ENCODE data around the gene GOLGA8O. TPM values are rescaled to one million over a fixed set of nuclear protein-coding genes. Genes with fewer than 3 reads are reported as not detected.
A peak's percentile ranks its signal among the peaks of the same experiment; 100 is the strongest.
"Not testable (repeated sequence)": the region's sequence is repeated elsewhere in the genome, so short reads cannot be mapped to it uniquely, and the experiment has no call there.

Gene GOLGA8O
- total and polyA plus RNA-seq, 2 experiments from 2014 or later: 0.07 to 0.73 TPM

DNA sequence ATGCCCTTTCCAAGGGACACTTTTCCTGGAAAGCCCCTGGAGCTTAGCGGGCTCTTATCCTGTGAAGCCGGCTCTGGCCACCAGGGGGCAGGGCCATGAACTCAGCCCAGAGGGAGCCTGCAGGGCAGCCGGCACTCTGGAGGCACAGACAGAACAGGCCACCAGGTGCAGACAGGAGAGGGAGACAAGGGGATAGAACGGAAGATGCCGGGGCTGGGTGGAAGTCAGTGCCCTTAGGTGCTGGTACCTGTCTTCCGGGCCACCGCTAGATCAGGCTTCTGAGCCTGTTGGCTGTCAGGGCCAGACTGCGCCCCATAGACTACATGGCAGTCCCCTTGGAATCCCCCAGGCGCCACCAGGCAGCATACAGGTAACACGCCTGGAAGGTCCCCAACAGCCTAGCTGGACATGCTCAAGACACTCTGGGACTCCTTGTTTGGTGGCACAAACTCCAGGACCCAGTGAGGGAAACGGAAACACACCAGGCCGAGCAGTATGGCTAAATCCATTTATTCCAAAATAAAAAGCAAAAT is 14.9 kb downstream of the GOLGA8O start:
- 44% methylated on average over 6 of the region's 12 CpGs for WGBS (ENCODE audit: low lambda C conversion rate, missing lambda C conversion rate)
- not testable (repeated sequence) for DNase-seq (ENCODE audit: low spot score); H3K4me1 ChIP-seq (ENCODE audit: insufficient read depth); H3K27me3 ChIP-seq; H3K36me3 ChIP-seq (replicated peaks; ENCODE audit: insufficient read depth, low read depth); H3K4me2 ChIP-seq; H3K79me2 ChIP-seq; H3K9me2 ChIP-seq (replicated peaks; ENCODE audit: insufficient read depth); H3K27ac ChIP-seq; H2AFZ ChIP-seq; H3K4me3 ChIP-seq; H3K9me3 ChIP-seq (ENCODE audit: low read depth); H4K20me1 ChIP-seq (ENCODE audit: insufficient read depth, poor library complexity, severe bottlenecking)
- TF ChIP-seq, protein P1, sequence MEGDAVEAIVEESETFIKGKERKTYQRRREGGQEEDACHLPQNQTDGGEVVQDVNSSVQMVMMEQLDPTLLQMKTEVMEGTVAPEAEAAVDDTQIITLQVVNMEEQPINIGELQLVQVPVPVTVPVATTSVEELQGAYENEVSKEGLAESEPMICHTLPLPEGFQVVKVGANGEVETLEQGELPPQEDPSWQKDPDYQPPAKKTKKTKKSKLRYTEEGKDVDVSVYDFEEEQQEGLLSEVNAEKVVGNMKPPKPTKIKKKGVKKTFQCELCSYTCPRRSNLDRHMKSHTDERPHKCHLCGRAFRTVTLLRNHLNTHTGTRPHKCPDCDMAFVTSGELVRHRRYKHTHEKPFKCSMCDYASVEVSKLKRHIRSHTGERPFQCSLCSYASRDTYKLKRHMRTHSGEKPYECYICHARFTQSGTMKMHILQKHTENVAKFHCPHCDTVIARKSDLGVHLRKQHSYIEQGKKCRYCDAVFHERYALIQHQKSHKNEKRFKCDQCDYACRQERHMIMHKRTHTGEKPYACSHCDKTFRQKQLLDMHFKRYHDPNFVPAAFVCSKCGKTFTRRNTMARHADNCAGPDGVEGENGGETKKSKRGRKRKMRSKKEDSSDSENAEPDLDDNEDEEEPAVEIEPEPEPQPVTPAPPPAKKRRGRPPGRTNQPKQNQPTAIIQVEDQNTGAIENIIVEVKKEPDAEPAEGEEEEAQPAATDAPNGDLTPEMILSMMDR (IDR thresholded peaks at IDR 0.05; ENCODE audit: poor library complexity): peak; percentile 8

DNA sequence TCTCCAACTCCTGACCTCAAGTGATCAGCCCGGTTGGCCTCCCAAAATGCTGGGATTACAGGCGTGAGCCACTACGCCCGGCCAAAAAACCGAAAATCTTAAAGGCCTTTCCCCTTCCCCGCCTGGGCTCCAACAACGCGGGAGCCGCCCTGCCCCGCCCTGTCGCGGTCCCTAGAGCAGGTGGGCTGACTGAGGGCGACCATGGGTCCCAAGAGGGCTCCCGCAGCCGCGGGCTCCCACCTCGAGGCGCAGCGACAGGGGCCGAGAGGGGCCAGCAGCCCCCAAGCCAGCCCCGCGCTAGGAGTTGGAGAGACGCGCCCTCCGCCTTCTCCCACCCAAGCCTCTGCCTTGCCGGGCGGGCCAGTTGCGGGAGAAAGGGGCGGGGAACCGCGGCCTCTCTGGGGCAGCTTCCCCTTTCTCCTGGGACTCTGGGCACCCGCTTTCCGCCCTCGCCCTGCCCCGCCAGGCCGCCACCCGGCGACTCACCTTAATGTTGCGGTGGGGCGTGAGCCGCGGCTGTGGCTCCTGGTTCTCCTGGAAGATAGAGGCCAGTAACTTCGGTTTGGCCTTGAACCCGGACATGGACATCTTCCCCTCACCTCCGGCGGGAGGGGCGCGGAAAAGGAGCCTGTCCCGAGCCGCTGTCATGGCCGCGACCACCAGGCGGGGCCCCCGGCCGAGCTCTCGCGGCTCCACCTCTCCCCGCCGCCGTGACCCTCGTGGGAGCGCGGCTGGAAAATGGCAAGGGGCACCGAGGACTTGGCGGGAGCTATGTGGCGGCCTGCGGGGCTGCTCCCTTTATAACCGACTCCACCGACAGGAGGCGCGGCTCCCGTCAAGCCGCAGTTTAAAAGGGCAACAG is 21.1 kb downstream of the GOLGA8O start:
- not testable (repeated sequence) for H3K4me2 ChIP-seq; H3K79me2 ChIP-seq; H3K4me3 ChIP-seq; H3K9me2 ChIP-seq (replicated peaks; ENCODE audit: insufficient read depth); H3K36me3 ChIP-seq (replicated peaks; ENCODE audit: insufficient read depth, low read depth); H3K27me3 ChIP-seq; H3K4me1 ChIP-seq (ENCODE audit: insufficient read depth); H3K9me3 ChIP-seq (ENCODE audit: low read depth); H3K27ac ChIP-seq; DNase-seq (ENCODE audit: low spot score); H4K20me1 ChIP-seq (ENCODE audit: insufficient read depth, poor library complexity, severe bottlenecking); H2AFZ ChIP-seq
- no CpG with 5 or more reads among the region's 73 CpGs for WGBS (ENCODE audit: low lambda C conversion rate, missing lambda C conversion rate)

DNA sequence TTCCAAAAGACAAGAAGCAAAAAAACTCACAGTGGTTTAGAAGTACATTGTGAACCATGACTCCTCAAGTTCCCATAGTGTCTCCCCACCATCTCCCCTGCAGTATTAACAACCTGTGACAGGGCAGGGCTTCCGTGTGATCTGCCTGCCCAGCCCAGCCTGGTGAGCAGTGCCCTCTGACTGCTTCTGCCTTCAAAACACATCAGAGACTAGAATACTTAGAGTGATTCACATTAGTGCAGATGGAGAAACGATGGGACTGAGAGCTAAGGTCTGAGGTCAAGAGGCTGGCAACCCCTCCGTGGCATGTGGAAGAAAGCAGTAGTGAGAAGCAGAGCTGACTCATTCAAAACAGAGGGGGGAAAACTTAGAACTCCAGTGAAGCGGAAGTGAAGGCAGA is 27.8 kb downstream of the GOLGA8O start:
- not testable (repeated sequence) for H3K79me2 ChIP-seq, H3K4me2 ChIP-seq
- WGBS (ENCODE audit: low lambda C conversion rate, missing lambda C conversion rate): 45% methylated on average over 1 of the region's 4 CpGs

DNA sequence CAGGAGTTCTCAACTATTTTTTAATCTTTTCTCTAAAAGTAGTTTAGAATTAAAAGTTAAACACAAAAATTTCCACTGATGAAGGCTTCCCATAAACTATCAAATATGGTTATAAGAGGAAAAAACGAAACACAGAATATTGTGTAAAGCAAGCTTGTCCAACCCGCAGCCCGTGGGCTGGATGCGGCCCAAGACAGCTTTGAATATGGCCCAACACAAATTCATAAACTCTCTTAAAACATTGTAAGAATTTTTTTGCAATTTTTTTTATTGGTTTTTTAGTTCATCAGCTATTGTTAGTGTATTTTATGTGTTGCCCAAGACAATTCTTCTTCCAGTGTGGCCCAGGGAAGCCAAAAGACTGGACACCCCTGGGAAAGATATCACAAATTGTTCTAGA is 28.9 kb downstream of the GOLGA8O start:
- H3K36me3 ChIP-seq (replicated peaks; ENCODE audit: insufficient read depth, low read depth); H3K79me2 ChIP-seq; H3K4me2 ChIP-seq; H3K9me2 ChIP-seq (replicated peaks; ENCODE audit: insufficient read depth); H3K27me3 ChIP-seq; H2AFZ ChIP-seq; H3K4me3 ChIP-seq; H3K9me3 ChIP-seq (ENCODE audit: low read depth); H4K20me1 ChIP-seq (ENCODE audit: insufficient read depth, poor library complexity, severe bottlenecking); H3K4me1 ChIP-seq (ENCODE audit: insufficient read depth); H3K27ac ChIP-seq: not testable (repeated sequence)
- 92% methylated on average over 4 of the region's 4 CpGs for WGBS (ENCODE audit: low lambda C conversion rate, missing lambda C conversion rate)
- peak; percentile 0 for DNase-seq (ENCODE audit: low spot score)

More for the DNA sequence above, 27.8 kb downstream of the GOLGA8O start:
- H3K36me3 ChIP-seq (replicated peaks; ENCODE audit: insufficient read depth, low read depth); H4K20me1 ChIP-seq (ENCODE audit: insufficient read depth, poor library complexity, severe bottlenecking); H3K27me3 ChIP-seq; H3K27ac ChIP-seq; H3K9me2 ChIP-seq (replicated peaks; ENCODE audit: insufficient read depth); H3K4me3 ChIP-seq; H3K9me3 ChIP-seq (ENCODE audit: low read depth); H3K4me1 ChIP-seq (ENCODE audit: insufficient read depth); DNase-seq (ENCODE audit: low spot score); H2AFZ ChIP-seq: not testable (repeated sequence)

DNA sequence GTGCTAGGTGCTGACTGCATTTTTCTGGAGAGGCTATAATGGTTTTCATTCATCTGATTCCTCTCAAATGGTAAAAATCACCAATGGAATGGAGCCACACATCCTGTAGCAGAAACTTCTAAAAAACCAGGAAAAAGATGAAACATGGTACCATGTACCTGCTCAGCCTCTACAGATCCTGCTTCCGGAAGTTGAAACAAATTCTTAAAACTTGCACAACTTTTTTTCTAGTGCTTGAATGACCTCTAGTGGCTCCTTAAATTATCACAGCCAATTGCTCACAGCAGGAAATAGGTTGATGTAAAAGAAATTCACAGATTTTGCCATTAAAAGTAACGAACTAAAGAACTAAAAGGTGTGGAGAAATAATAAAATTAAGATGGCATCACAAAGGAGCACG is 47.5 kb downstream of the GOLGA8O start:
- not testable (repeated sequence) for DNase-seq (ENCODE audit: low spot score)

DNA sequence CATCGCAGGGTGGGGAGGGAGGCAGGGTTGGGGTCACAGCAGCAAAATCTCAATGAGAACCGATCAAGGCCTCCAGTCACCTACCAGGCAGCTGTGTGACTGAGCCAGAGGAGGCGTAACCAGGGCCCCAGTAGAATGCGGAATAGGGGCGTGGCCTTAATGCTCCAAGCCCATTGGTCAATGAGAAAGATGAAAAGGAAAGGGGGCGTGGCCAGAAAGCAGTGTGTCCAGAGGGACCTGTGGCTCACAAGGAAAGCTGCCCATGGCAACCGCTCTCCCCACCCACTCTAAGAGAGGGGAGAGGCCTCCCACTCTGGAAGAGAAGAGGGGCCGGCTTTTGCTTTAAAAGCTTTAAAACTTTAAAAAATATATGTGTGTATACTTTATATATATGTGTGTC is 52.2 kb downstream of the GOLGA8O start, which contains the start of gene GOLGA8K:
Gene GOLGA8K, minus strand, starts transcription at position 101 of the 400 bp plus-strand sequence. Its CDS starts 98 bp downstream, at position 3.
- H4K20me1 ChIP-seq (ENCODE audit: insufficient read depth, poor library complexity, severe bottlenecking); H3K9me2 ChIP-seq (replicated peaks; ENCODE audit: insufficient read depth); H3K4me1 ChIP-seq (ENCODE audit: insufficient read depth); DNase-seq (ENCODE audit: low spot score); H3K4me2 ChIP-seq; H3K36me3 ChIP-seq (replicated peaks; ENCODE audit: insufficient read depth, low read depth); H3K27me3 ChIP-seq; H3K27ac ChIP-seq; H3K79me2 ChIP-seq; H2AFZ ChIP-seq; H3K9me3 ChIP-seq (ENCODE audit: low read depth); H3K4me3 ChIP-seq: not testable (repeated sequence)
- 95% methylated on average over 3 of the region's 8 CpGs for WGBS (ENCODE audit: low lambda C conversion rate, missing lambda C conversion rate)

More for the DNA sequence above, 47.5 kb downstream of the GOLGA8O start:
- H3K4me2 ChIP-seq; H3K9me3 ChIP-seq (ENCODE audit: low read depth); H3K4me3 ChIP-seq; H3K79me2 ChIP-seq; H3K4me1 ChIP-seq (ENCODE audit: insufficient read depth); H3K27me3 ChIP-seq; H3K9me2 ChIP-seq (replicated peaks; ENCODE audit: insufficient read depth); H3K36me3 ChIP-seq (replicated peaks; ENCODE audit: insufficient read depth, low read depth); H3K27ac ChIP-seq; H2AFZ ChIP-seq; H4K20me1 ChIP-seq (ENCODE audit: insufficient read depth, poor library complexity, severe bottlenecking): not testable (repeated sequence)
- TF ChIP-seq, protein P1 (IDR thresholded peaks at IDR 0.05; ENCODE audit: poor library complexity): peak; percentile 37
- WGBS (ENCODE audit: low lambda C conversion rate, missing lambda C conversion rate): 0% methylated on average over 2 of the region's 3 CpGs

DNA sequence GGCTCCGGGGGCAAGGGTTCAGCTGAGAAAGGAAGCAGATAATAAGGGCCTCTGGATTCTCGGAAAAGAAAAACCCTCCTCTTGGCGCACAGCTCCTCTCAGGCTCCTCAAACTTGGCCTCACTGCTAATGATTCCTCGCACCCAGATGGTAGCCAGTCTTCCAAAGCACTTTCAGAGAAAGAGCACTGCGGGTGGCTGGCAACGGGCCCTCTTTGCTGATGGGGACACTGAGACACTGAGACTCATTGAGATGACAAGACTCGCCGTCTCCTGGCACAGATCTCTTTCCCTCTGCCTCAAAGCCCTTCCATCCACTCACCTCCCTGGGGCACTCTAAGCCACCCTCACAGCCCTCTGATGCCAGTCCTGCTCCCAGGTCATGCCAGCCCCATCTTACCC is 58.9 kb downstream of the GOLGA8O start:
- H2AFZ ChIP-seq: not testable (repeated sequence)

More for the DNA sequence above, 58.9 kb downstream of the GOLGA8O start:
- H3K4me2 ChIP-seq; H3K27me3 ChIP-seq; DNase-seq (ENCODE audit: low spot score); H3K27ac ChIP-seq; H3K4me1 ChIP-seq (ENCODE audit: insufficient read depth); H3K9me2 ChIP-seq (replicated peaks; ENCODE audit: insufficient read depth); H3K9me3 ChIP-seq (ENCODE audit: low read depth); H3K36me3 ChIP-seq (replicated peaks; ENCODE audit: insufficient read depth, low read depth); H4K20me1 ChIP-seq (ENCODE audit: insufficient read depth, poor library complexity, severe bottlenecking); H3K4me3 ChIP-seq; H3K79me2 ChIP-seq: not testable (repeated sequence)
- 76% methylated on average over 6 of the region's 8 CpGs for WGBS (ENCODE audit: low lambda C conversion rate, missing lambda C conversion rate)
